ENCODE measurements around the gene ENTPD1.
"Not testable (repeated sequence)": the region's sequence is repeated elsewhere in the genome, so short reads cannot be mapped to it uniquely, and the experiment has no call there.

ENTPD1 gene

DNA sequence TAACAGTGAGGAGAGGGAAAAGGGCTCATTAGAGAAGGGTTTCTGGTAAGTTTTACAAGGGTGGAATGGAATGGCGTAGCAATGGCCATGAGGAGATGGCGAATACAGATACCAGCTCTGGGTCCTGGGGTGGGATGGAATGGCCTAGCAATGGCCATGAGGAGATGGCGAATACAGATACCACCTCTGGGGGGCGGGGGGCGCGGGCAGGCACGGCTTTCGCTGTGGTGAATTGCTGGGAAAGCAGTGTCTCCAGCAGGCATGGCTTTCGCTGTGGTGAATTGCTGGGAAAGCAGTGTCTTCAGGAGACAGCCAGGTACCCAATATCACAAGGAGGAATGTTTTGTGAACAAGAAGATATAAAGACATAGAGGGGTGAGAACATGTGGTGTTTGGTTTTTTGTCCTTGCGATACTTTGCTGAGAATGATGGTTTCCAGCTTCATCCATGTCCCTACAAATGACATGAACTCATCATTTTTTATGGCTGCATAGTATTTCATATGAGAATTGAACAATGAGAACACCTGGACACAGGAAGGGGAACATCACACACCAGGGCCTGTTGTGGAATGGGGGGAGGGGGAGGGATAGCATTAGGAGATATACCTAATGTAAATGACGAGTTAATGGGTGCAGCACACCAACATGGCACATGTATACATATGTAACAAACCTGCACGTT is 150.1 kb downstream of the ENTPD1 start:
- FAIRE-seq; DNase-seq (ENCODE audit: extremely low spot score, insufficient read length, low read depth): not testable (repeated sequence)

DNA sequence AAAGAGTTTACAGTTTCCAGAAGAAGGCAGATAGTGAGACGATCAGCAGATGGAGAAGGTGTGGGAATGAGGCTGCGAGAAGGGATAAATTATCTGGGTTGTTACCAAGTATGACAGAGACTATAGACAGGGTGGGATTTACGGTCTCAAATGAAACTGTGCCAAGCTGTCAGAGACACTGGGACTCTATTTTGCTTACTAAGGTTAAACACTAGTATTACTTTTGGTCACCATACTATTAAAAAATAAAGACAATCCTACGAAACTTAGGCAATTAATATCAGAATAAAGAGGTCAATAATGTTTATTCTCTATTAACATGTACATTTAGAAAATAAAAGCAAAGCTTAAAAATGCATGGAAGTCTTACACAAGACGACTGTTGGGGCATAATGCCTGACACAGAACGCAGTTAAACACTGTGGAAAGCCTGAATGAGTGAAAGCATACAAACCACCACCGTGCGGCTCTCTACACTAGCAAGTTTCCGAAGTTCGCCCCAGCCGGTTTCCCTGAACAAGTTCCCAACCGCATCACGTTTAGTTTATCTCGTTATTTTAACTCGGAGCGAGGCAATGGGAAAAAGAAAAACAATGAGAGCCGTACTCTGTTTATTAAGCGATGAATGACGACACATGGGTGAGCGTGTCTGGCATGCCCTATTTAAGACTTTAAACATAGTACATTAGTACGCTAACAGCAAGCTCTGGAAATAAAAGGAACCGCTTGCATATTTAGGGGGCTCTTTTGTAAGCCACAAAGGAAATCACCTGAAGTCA is 150.9 kb downstream of the ENTPD1 start:
- FAIRE-seq: peak; percentile 87
- DNase-seq (ENCODE audit: extremely low spot score, insufficient read length, low read depth): peak; percentile 11

DNA sequence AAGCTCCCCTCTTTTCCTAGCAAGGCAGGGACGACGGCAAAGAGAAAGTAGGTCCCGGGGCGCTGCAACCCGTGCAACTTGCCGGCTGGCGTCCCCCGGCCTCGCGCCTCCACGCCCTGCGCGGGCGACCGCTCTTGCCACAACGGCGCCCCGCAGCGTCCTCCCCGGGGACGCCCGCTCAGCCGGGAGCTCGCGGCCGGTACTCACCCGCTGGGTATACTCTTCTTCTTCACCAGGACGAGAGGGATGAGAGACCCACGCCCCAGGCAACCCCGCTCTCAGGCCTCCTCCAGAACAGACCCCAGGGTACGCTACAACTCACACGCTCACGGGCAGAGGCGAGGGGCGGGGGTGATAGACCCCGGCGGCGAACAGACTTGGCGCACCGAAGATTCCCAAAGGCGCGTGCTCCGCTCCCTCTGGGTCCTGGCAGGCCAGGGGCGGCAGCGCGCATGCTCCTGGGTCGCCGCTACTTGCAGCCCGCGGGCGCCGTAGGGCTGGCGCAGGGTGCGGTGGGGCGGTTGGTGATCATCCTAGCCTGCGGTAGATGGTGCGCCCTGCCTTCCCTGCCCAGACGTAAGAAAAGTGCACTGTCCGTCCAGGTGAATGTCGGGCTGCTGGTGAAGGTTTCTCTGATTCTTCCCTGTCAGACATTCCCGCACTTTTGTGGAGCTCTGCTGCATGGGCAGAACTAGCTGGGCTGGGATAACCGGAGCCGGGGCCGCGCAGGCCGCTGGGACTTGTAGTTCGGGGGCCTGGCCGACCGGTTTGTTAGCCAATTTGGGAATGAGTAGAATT is 151.7 kb downstream of the ENTPD1 start, which contains the start of gene CC2D2B:
Gene CC2D2B, plus strand, starts transcription at position 520 of the 798 bp plus-strand sequence. CDS start 3,349 bp downstream, outside the sequence.
- DNase-seq (ENCODE audit: extremely low spot score, insufficient read length, low read depth): peak; percentile 62

DNA sequence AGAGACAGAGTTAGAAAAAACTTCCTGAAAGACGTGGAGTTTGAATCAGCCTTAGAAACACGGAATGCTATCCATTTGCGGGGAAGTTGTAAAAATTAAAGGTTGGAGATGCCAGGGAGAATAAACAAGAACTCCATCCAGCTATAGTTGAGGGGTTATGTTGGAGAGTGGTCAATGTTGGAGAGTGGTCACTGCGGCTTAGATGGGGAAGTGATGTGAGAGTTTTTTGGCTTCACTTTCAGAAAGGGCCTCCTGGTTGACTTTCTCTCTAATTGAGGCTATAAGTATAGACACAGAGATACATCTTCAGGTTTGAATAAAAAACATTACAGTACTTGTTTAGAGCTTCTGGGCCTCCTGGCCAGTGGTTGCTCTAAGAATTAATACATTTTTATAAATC is 152.5 kb downstream of the ENTPD1 start:
- FAIRE-seq: no peak

More for the DNA sequence above, 151.7 kb downstream of the ENTPD1 start, which contains the start of gene CC2D2B:
- FAIRE-seq: peak; percentile 85

DNA sequence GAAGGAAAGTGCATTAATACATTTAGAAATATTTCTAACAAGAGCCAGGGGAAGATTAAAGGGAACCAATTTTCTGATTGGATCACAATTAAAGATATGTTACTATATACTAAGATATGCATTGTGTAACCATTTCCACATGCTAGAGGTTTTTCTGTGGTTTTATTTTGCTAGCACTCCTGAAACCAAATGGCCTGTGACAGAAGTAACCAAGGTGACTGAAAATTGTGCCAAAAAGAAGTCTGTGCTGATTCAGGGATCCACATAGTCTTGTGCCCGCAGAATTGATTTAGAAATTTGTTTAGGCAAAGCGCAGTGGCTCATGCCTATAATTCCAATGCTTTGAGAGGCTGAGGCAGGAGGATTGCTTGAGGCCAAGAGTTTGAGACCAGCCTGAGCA is 153.6 kb downstream of the ENTPD1 start:
- DNase-seq (ENCODE audit: extremely low spot score, insufficient read length, low read depth): no peak
- no peak for FAIRE-seq

More for the DNA sequence above, 152.5 kb downstream of the ENTPD1 start:
- no peak for DNase-seq (ENCODE audit: extremely low spot score, insufficient read length, low read depth)

DNA sequence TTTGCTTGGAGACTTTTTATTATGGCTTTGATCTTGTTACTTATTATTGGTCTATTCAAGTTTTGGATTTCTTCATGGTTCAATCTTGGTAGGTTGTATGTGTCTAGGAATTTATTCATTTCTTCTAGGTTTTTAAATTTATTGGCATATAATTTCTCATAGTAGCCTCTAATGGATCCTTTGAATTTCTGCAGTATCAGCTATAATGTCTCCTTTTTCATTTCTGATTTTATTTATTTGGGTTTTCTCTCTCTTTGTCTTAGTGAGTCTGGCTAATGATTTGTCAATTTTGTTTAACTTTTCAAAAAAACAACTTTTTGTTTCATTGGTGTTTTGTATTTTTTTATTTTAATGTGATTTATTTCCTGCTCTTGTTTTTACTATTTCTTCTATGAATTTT is 160.1 kb downstream of the ENTPD1 start:
- DNase-seq (ENCODE audit: extremely low spot score, insufficient read length, low read depth); FAIRE-seq: not testable (repeated sequence)
